Adrenal gland (tissue), 5 donors: Measurements from ENCODE around the gene CCDC187.

Source experiments
- CTCF ChIP-seq, 6 experiments: fragments of 450-650 bp in 4 of 6; fragments of 200-600 bp in 2 of 6; sonication (generic) in 1 of 6; IDR thresholded peaks; 1 replicate in 5 of 6; 2 replicates in 1 of 6; pipeline versions ENCODE4 v1.5.1 to v1.8.0; 2016 to 2021; ENCODE audit warnings: antibody characterized with exemption in 6 of 6, mild to moderate bottlenecking in 2 of 6, moderate library complexity in 1 of 6
- POLR2A ChIP-seq, 2 donors: fragments of 450-650 bp; IDR thresholded peaks; one replicate each; pipeline ENCODE4 v1.6.1; 2017; ENCODE audit warnings: antibody characterized with exemption in 2 of 2, mild to moderate bottlenecking in 2 of 2, moderate library complexity in 1 of 2
- donor health status: DM: no; HTN: no; CAD: no.

GRCh38 chr9:136248951-136249876 is 54.7 kb downstream of the CCDC187 start:
- no peak for TF ChIP-seq CTCF (IDR thresholded peaks at IDR 0.05)
- TF ChIP-seq POLR2A (IDR thresholded peaks at IDR 0.05), result no peak
